Cardiac muscle cell (in vitro differentiated cells and primary cell): Measurements from ENCODE around the gene MLLT10. TPM values are rescaled to one million over a fixed set of nuclear protein-coding genes. Genes with fewer than 3 reads are reported as not detected.

Source experiments
- DNase-seq, 2 donors: peaks; one replicate each; pipeline versions ENCODE4 v3.0.0 to v3.0.0-alpha.2; 2010 to 2017; ENCODE audit warnings: low read depth in 1 of 2, low spot score in 1 of 2
- H3K27ac ChIP-seq: fragments of 200-600 bp; sonication (generic); 2 replicates; pipeline ENCODE4 v1.5.1; 2016
- H3K27me3 ChIP-seq: fragments of 200-600 bp; sonication (generic); 2 replicates; pipeline ENCODE4 v1.6.0; 2016; ENCODE audit warnings: control low read depth
- H3K36me3 ChIP-seq: fragments of 200-600 bp; sonication (generic); 2 replicates; pipeline ENCODE4 v1.5.1; 2016; ENCODE audit warnings: control low read depth
- H3K4me1 ChIP-seq: fragments of 200-600 bp; sonication (generic); 2 replicates; pipeline ENCODE4 v1.8.1; 2017; ENCODE audit warnings: low read depth, mild to moderate bottlenecking, mixed run types
- H3K4me3 ChIP-seq: fragments of 200-600 bp; sonication (generic); 2 replicates; pipeline ENCODE4 v1.5.1; 2016; ENCODE audit warnings: mild to moderate bottlenecking
- H3K9me3 ChIP-seq: fragments of 200-600 bp; sonication (generic); 2 replicates; pipeline ENCODE4 v1.5.1; 2017; ENCODE audit warnings: low read depth, mild to moderate bottlenecking, control low read depth
- polyA plus RNA-seq: library from polyadenylated mRNA; unstranded; fragments of >200 nt; fragmentation: Nextera tagmentation; extraction: Ambion mirVana; gene quantifications from 2 replicates; pipeline ENCODE4 v1.2.1, GENCODE V29; 2016
- total RNA-seq: library from RNA; depleted of rRNA; stranded (reverse); fragments of >200 nt; gene quantifications from 2 replicates; pipeline ENCODE4 v1.2.3, GENCODE V29; 2016
- TF ChIP-seq, protein P1 (sequence below): IDR thresholded peaks from 2 replicates; pipeline ENCODE4 v1.5.1; 2012; ENCODE audit warnings: low read depth, mild to moderate bottlenecking, low read length

The MLLT10 gene
- total and polyA plus RNA-seq, 2 experiments from 2014 or later: 38.4 to 40.6 TPM

DNA sequence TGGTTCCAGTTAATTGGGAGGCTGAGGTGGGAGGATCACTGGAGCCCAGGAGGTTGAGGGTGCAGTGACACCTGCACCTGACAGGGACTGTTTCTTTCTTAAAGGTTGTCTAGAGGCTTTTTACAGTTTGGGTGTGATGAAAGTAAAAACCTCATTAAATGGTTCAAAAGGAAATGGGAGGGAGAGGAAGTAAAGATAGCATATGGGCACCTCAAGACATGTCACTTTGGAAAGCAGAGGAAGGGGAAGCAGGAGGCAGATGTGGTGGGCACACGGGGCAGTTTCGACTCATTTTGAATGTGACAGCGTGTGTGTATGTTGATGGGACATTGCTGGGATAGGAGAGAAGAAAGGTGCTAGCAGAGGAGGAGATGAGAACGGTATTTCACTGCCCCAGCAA, 203.1 kb downstream of the MLLT10 start:
- TF ChIP-seq, protein P1, sequence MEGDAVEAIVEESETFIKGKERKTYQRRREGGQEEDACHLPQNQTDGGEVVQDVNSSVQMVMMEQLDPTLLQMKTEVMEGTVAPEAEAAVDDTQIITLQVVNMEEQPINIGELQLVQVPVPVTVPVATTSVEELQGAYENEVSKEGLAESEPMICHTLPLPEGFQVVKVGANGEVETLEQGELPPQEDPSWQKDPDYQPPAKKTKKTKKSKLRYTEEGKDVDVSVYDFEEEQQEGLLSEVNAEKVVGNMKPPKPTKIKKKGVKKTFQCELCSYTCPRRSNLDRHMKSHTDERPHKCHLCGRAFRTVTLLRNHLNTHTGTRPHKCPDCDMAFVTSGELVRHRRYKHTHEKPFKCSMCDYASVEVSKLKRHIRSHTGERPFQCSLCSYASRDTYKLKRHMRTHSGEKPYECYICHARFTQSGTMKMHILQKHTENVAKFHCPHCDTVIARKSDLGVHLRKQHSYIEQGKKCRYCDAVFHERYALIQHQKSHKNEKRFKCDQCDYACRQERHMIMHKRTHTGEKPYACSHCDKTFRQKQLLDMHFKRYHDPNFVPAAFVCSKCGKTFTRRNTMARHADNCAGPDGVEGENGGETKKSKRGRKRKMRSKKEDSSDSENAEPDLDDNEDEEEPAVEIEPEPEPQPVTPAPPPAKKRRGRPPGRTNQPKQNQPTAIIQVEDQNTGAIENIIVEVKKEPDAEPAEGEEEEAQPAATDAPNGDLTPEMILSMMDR: no peak
- Histone ChIP-seq H3K9me3 (no peaks in the 10 kb centered on the region), H3K36me3 (peaks cover 33% of the 10 kb centered on the region), H3K4me1 (no peaks in the 10 kb centered on the region), H3K4me3 (no peak overlapping the region), H3K27me3 (no peaks in the 10 kb centered on the region), H3K27ac (no peak overlapping the region)
- no peak for DNase-seq

DNA sequence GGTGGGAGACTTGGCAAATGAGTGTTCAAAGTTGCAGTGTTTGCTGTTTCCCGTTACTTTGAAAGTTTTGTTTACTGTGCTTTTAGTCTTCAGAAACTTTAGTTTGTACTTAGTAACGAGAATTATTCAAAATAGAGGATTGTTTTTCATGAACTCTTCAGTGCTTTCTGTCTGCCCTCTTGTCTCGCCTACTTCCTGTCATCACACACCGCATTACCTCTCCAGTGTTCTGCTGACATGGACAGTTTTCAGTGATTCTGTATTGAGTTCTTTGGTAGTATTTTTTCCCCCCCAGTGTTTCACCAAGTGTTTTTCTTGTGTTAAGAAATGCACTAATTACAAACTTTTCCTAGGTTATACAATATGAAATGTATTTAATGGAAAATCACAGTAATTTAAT, 207.0 kb downstream of the MLLT10 start:
- TF ChIP-seq, protein P1: no peak
- H3K27ac ChIP-seq: peak overlapping the region; percentile 4
- H3K9me3 ChIP-seq: no peaks in the 10 kb centered on the region
- no peak for DNase-seq
- no peak overlapping the region for H3K4me3 ChIP-seq
- H3K27me3 ChIP-seq: no peaks in the 10 kb centered on the region
- peaks cover 40% of the 10 kb centered on the region for H3K36me3 ChIP-seq
- no peaks in the 10 kb centered on the region for H3K4me1 ChIP-seq

DNA sequence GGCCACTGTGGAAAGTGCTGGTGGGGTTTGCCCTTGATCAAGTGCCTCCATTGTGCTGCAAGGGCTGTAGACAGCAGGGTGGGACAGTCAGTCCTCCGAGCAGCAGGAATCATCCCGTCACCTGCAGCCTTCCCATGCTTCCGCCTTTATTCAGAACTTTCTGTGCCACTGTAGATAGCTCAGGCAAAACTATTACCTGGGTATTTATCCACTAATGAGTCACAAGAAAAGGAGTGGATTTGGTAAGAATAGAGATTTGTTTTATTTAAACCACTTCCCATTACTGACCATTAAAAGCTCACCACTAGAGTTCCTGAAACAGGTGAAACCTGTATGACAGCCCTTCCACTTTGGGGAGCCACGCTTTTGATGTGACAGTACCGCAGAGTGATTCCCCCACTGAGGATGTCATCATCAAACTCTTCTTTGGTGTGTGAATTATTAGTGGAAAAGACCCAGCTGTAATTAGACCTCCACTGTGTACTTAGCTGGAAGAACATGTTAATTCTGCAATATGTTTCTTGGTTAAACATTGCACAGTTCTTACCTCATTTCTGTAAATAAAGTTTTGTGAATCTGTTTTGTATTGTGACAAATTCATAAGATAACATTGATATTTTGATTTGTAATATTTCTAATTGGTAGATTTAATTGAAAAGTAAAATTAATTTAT, 208.8 kb downstream of the MLLT10 start:
- TF ChIP-seq, protein P1: no peak
- Histone ChIP-seq H3K36me3 (peaks cover 40% of the 10 kb centered on the region), H3K9me3 (no peaks in the 10 kb centered on the region), H3K4me3 (no peak overlapping the region), H3K4me1 (no peaks in the 10 kb centered on the region), H3K27me3 (no peaks in the 10 kb centered on the region), H3K27ac (no peak overlapping the region)
- DNase-seq: no peak

DNA sequence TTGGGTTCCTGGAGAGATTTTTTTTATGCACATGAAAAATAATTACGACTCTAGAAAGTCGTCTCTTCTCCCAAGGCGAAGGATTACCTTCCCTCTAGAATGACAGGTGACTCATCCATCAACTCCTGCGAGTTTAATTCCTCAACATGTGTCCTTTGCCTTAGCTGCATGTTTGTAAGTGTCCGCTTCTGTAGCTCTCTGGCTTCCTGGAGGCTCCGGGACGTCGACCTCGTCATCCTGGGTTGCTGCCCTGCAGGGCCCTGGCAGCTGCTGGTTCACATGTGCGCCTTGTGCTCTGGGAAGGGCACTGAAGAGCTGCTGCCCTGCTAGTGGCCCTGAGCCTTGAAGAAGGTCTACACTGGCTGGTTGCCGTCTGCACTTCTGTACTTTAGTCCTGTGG, 210.2 kb downstream of the MLLT10 start:
- no peak for DNase-seq
- Histone ChIP-seq H3K4me3 (no peak overlapping the region), H3K4me1 (no peaks in the 10 kb centered on the region), H3K9me3 (no peaks in the 10 kb centered on the region), H3K36me3 (peaks cover 40% of the 10 kb centered on the region), H3K27ac (no peak overlapping the region), H3K27me3 (no peaks in the 10 kb centered on the region)
- TF ChIP-seq, protein P1: no peak

DNA sequence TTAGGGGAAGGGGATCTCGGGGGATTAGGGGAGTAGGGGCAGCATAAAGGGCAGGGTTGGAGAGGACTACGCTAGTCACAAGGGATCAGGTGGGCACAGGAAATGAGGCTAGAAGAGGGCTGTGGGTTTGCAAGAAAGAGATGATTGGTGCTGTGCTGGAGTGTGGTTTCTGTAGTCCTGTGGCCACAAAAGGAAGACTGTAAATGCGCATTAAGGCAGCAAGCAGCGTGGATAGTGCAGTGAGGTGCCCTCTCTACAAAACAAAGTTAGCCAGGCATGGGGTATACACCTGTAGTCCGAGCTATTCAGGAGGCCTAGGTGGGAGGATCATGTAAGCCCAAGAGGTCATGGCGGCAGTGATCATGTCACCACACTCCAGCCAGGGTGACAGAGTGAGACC, 212.1 kb downstream of the MLLT10 start:
- no peak for DNase-seq
- Histone ChIP-seq H3K36me3 (peaks cover 30% of the 10 kb centered on the region), H3K4me1 (no peaks in the 10 kb centered on the region), H3K9me3 (no peaks in the 10 kb centered on the region), H3K4me3 (no peak overlapping the region), H3K27ac (no peak overlapping the region), H3K27me3 (no peaks in the 10 kb centered on the region)
- TF ChIP-seq, protein P1: no peak

DNA sequence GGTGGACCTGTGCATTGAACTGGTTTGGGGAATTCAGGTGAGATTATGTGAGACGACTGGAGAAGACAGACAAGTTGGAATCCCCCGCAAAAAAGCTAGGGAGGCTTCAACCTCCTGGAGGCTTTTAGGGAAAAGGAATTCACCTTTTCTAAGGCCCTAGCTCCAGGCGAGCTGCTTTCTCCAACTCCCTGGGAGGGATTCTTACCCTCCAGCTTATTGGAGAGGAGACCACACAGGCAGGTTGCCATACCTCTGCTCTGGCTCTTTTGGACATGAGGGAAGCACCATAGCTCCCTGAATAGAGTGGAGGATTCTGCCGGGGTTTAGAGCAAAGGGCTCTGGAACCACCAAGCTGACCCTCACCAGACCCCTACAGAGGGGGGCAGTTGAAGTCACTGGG, 213.8 kb downstream of the MLLT10 start:
- Histone ChIP-seq H3K4me3 (no peak overlapping the region), H3K36me3 (peaks cover 13% of the 10 kb centered on the region), H3K4me1 (no peaks in the 10 kb centered on the region), H3K27me3 (no peaks in the 10 kb centered on the region), H3K27ac (no peak overlapping the region), H3K9me3 (no peaks in the 10 kb centered on the region)
- no peak for DNase-seq
- TF ChIP-seq, protein P1: no peak
